ES-I3 (cell line): Measurements from ENCODE around the gene ATP6V0D1.

Experiments used
- H3K36me3 ChIP-seq: 2 replicates; pipeline ENCODE4 v1.6.1; 2013; ENCODE audit warnings: mild to moderate bottlenecking, low read length, control low read depth, moderate library complexity; ENCODE audit not compliant: insufficient read depth
- H3K4me1 ChIP-seq: 2 replicates; pipeline ENCODE4 v1.6.1; 2013; ENCODE audit warnings: mild to moderate bottlenecking, control low read depth, low read length; ENCODE audit not compliant: insufficient read depth
- H3K9ac ChIP-seq: 2 replicates; pipeline ENCODE4 v1.6.1; 2013; ENCODE audit warnings: low read depth, mild to moderate bottlenecking, low read length, moderate library complexity
- H3K9me3 ChIP-seq: 2 replicates; pipeline ENCODE4 v1.6.1; 2013; ENCODE audit warnings: mild to moderate bottlenecking, low read length, moderate library complexity; ENCODE audit not compliant: control insufficient read depth, insufficient read depth

Gene ATP6V0D1

GRCh38 chr16:67460961-67461360 lies 20.0 kb downstream of the ATP6V0D1 start:
- Histone ChIP-seq H3K9me3 (no peaks in the 10 kb centered on the region), H3K4me1 (peaks cover 5% of the 10 kb centered on the region), H3K9ac (no peak overlapping the region), H3K36me3 (no peaks in the 10 kb centered on the region)

GRCh38 chr16:67460168-67460567 lies 20.8 kb downstream of the ATP6V0D1 start:
- H3K9me3 ChIP-seq, result no peaks in the 10 kb centered on the region
- no peaks in the 10 kb centered on the region for H3K36me3 ChIP-seq
- H3K9ac ChIP-seq, result no peak overlapping the region
- no peaks in the 10 kb centered on the region; the same call in 1 of the 2 replicates for H3K4me1 ChIP-seq

GRCh38 chr16:67459861-67460150 lies 21.2 kb downstream of the ATP6V0D1 start:
- Histone ChIP-seq H3K36me3 (no peaks in the 10 kb centered on the region), H3K9me3 (no peaks in the 10 kb centered on the region), H3K4me1 (no peaks in the 10 kb centered on the region; the same call in 1 of the 2 replicates), H3K9ac (no peak overlapping the region)

GRCh38 chr16:67459066-67459860 lies 21.7 kb downstream of the ATP6V0D1 start:
- H3K4me1 ChIP-seq, result no peaks in the 10 kb centered on the region; the same call in 1 of the 2 replicates
- H3K9me3 ChIP-seq, result no peaks in the 10 kb centered on the region
- no peaks in the 10 kb centered on the region for H3K36me3 ChIP-seq
- H3K9ac ChIP-seq, result no peak overlapping the region

- Histone ChIP-seq H3K36me3 (no peaks in the 10 kb centered on the region), H3K4me1 (no peaks in the 10 kb centered on the region; the same call in 1 of the 2 replicates), H3K9me3 (no peaks in the 10 kb centered on the region), H3K9ac (no peak overlapping the region)
Observed at GRCh38 chr16:67458121-67458641, 22.8 kb downstream of the ATP6V0D1 start.

GRCh38 chr16:67457611-67458010 lies 23.3 kb downstream of the ATP6V0D1 start:
- no peaks in the 10 kb centered on the region; the same call in 1 of the 2 replicates for H3K4me1 ChIP-seq
- H3K36me3 ChIP-seq, result no peaks in the 10 kb centered on the region
- H3K9me3 ChIP-seq, result no peaks in the 10 kb centered on the region
- H3K9ac ChIP-seq, result no peak overlapping the region

GRCh38 chr16:67456391-67457081 lies 24.4 kb downstream of the ATP6V0D1 start:
- H3K9me3 ChIP-seq, result no peaks in the 10 kb centered on the region
- H3K4me1 ChIP-seq, result no peaks in the 10 kb centered on the region; the same call in 1 of the 2 replicates
- no peaks in the 10 kb centered on the region for H3K36me3 ChIP-seq
- no peak overlapping the region for H3K9ac ChIP-seq

- Histone ChIP-seq H3K9me3 (no peaks in the 10 kb centered on the region), H3K9ac (no peak overlapping the region), H3K4me1 (no peaks in the 10 kb centered on the region; the same call in 1 of the 2 replicates), H3K36me3 (no peaks in the 10 kb centered on the region)
Observed at GRCh38 chr16:67454852-67455251, 26.1 kb downstream of the ATP6V0D1 start.

- no peaks in the 10 kb centered on the region for H3K36me3 ChIP-seq
- H3K9me3 ChIP-seq, result no peaks in the 10 kb centered on the region
- H3K9ac ChIP-seq, result no peak overlapping the region
- H3K4me1 ChIP-seq, result no peaks in the 10 kb centered on the region; the same call in 1 of the 2 replicates
Observed at GRCh38 chr16:67454104-67454503, 26.9 kb downstream of the ATP6V0D1 start.

GRCh38 chr16:67451704-67452435 lies 29.1 kb downstream of the ATP6V0D1 start:
- Histone ChIP-seq H3K9ac (no peak overlapping the region), H3K36me3 (no peaks in the 10 kb centered on the region), H3K9me3 (no peaks in the 10 kb centered on the region), H3K4me1 (no peaks in the 10 kb centered on the region)

- Histone ChIP-seq H3K36me3 (no peaks in the 10 kb centered on the region), H3K9ac (no peak overlapping the region), H3K9me3 (no peaks in the 10 kb centered on the region), H3K4me1 (no peaks in the 10 kb centered on the region)
Observed at GRCh38 chr16:67451061-67451703, 29.8 kb downstream of the ATP6V0D1 start.

- H3K9ac ChIP-seq, result no peak overlapping the region
- no peaks in the 10 kb centered on the region for H3K9me3 ChIP-seq
- peaks cover 3% of the 10 kb centered on the region; the same call in 1 of the 2 replicates for H3K4me1 ChIP-seq
- no peaks in the 10 kb centered on the region for H3K36me3 ChIP-seq
Observed at GRCh38 chr16:67449739-67450138, 31.2 kb downstream of the ATP6V0D1 start.

GRCh38 chr16:67449336-67449735 lies 31.6 kb downstream of the ATP6V0D1 start:
- H3K36me3 ChIP-seq, result no peaks in the 10 kb centered on the region
- no peak overlapping the region for H3K9ac ChIP-seq
- no peaks in the 10 kb centered on the region for H3K9me3 ChIP-seq
- H3K4me1 ChIP-seq, result peaks cover 7% of the 10 kb centered on the region; the same call in 1 of the 2 replicates

- Histone ChIP-seq H3K4me1 (peaks cover 7% of the 10 kb centered on the region; the same call in 1 of the 2 replicates), H3K9ac (no peak overlapping the region), H3K36me3 (no peaks in the 10 kb centered on the region)
Observed at GRCh38 chr16:67448580-67448979, 32.4 kb downstream of the ATP6V0D1 start.

More at GRCh38 chr16:67448580-67448979, 32.4 kb downstream of the ATP6V0D1 start:
- no peaks in the 10 kb centered on the region for H3K9me3 ChIP-seq
